Esophagus squamous epithelium (tissue), 5 donors: ENCODE data around the gene GPC4. TPM values are rescaled to one million over a fixed set of nuclear protein-coding genes. Genes with fewer than 3 reads are reported as not detected.
A peak's percentile ranks its signal among the peaks of the same experiment; 100 is the strongest.

ENCODE experiments used
- DNase-seq: peaks from one replicate; lab custom pipeline; 2025; lab: John Stamatoyannopoulos, UW
- H3K27ac ChIP-seq, 4 donors: fragments of 200-600 bp; sonication (generic); one replicate each; pipeline ENCODE4 v1.5.1; 2016 to 2019; ENCODE audit warnings: mild to moderate bottlenecking in 1 of 4
- H3K27me3 ChIP-seq, 4 donors: fragments of 200-600 bp; sonication (generic); 1 replicate in 3 of 4; 2 replicates in 1 of 4; pipeline versions ENCODE4 v1.5.1 to v1.6.0; 2017 to 2021; ENCODE audit warnings: antibody characterized with exemption in 1 of 4
- H3K36me3 ChIP-seq, 3 donors: fragments of 200-600 bp; sonication (generic); one replicate each; pipeline ENCODE4 v1.5.1; 2016 to 2019
- H3K4me1 ChIP-seq, 3 donors: fragments of 200-600 bp; sonication (generic); one replicate each; pipeline ENCODE4 v1.5.1; 2017 to 2019
- H3K4me3 ChIP-seq, 4 donors: fragments of 200-600 bp; sonication (generic); 1 replicate in 3 of 4; 2 replicates in 1 of 4; pipeline ENCODE4 v1.5.1; 2016 to 2019; ENCODE audit warnings: mild to moderate bottlenecking in 2 of 4, moderate library complexity in 1 of 4
- H3K9me3 ChIP-seq, 3 donors: fragments of 200-600 bp; sonication (generic); one replicate each; pipeline ENCODE4 v1.5.1; 2016 to 2019
- POLR2A ChIP-seq, 4 donors: fragments of 450-650 bp; IDR thresholded peaks; one replicate each; pipeline ENCODE4 v1.6.1; 2017; ENCODE audit warnings: antibody characterized with exemption in 4 of 4, mild to moderate bottlenecking in 4 of 4, moderate library complexity in 3 of 4
- WGBS, 2 donors: methylation state at CpG; one replicate each; pipeline ENCODE4 v1.1.5; 2018; 5-methylcytosine and 5-hydroxymethylcytosine counted together
- intact Hi-C: fragments of 100-400 bp; cut with DNase I; formaldehyde crosslinking; loops from one replicate; pipeline ENCODE4 v1.15.0; 2022
- total RNA-seq, 4 donors: library from RNA; depleted of rRNA; stranded (reverse); fragments of >200 nt; gene quantifications; one replicate each; pipeline ENCODE4 v1.1.0, GENCODE V29; 2016
- TF ChIP-seq, protein P1 (sequence below), 6 experiments: fragments of 450-650 bp in 4 of 6; fragments of 200-600 bp in 2 of 6; sonication (generic) in 2 of 6; IDR thresholded peaks; one replicate each; pipeline ENCODE4 v1.5.1; 2016 to 2019; ENCODE audit warnings: antibody characterized with exemption in 6 of 6, mild to moderate bottlenecking in 4 of 6, moderate library complexity in 4 of 6
- donor health status: DM: yes; HTN: yes; CAD: no.

GPC4 gene
- total RNA-seq, 4 donors from 2014 or later: 1.3 to 8.2 (median 3.1) TPM

DNA sequence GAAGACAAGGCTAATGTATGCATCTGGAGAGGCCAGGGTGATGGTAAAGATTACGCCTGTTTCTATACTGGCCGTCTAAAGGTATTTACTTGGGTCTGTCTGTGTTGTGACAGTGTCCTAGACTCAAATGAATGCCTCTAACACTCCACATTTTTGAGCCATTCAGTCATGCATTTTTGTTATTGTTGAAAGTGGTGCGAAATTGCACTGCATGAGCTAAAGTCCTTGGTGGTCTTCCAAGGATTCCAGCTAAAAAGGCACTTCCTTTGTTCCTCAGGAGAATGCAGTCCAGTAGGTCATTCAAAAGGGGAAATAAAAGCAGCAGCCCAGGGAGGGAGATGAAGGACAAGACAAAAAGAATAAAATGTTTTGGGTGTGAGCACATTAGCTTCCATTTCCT is 3.0 kb downstream of the GPC4 start:
- Histone ChIP-seq H3K9me3 (no peaks in the 10 kb centered on the region), H3K36me3 (no peaks in the 10 kb centered on the region), H3K27me3 (peaks cover 0 to 36% (median 0%) of the 10 kb centered on the region in 4 donors), H3K27ac (peak overlapping the region in 1 of 4 donors; percentile 83), H3K4me1 (peaks cover 0 to 23% (median 0%) of the 10 kb centered on the region in 3 donors), H3K4me3 (peak overlapping the region in 2 of 4 donors; percentile 59 to 75)
- intact Hi-C loops: no loop called here
- TF ChIP-seq, protein P1, sequence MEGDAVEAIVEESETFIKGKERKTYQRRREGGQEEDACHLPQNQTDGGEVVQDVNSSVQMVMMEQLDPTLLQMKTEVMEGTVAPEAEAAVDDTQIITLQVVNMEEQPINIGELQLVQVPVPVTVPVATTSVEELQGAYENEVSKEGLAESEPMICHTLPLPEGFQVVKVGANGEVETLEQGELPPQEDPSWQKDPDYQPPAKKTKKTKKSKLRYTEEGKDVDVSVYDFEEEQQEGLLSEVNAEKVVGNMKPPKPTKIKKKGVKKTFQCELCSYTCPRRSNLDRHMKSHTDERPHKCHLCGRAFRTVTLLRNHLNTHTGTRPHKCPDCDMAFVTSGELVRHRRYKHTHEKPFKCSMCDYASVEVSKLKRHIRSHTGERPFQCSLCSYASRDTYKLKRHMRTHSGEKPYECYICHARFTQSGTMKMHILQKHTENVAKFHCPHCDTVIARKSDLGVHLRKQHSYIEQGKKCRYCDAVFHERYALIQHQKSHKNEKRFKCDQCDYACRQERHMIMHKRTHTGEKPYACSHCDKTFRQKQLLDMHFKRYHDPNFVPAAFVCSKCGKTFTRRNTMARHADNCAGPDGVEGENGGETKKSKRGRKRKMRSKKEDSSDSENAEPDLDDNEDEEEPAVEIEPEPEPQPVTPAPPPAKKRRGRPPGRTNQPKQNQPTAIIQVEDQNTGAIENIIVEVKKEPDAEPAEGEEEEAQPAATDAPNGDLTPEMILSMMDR (IDR thresholded peaks at IDR 0.05): no peak
- TF ChIP-seq POLR2A (IDR thresholded peaks at IDR 0.05): no peak
- no peak for DNase-seq
- WGBS, 2 donors: 27 to 45% methylated on average over 2 of the region's 3 CpGs

DNA sequence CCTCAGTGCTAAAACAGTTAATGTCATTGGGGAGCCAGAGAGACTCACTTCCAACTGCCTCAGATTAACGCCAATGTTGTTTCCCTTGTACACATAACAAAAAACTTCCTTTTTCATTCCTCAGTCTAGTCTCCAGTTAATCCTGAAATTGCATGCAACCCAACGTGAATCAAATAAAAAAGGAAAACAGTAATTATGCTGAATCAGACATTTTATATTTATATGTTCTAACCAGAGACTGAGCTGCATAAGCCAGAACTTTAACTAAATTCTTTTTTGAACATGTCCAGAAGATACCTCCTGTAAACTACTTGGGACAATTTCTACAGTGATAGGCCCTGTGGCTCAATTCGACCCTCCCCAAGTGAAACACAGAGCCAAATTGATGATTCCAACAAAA is 4.7 kb downstream of the GPC4 start:
- 41 to 74% methylated on average over 3 of the region's 3 CpGs for WGBS, 2 donors
- Histone ChIP-seq H3K27ac (peak overlapping the region in 1 of 4 donors; percentile 25), H3K4me3 (no peak overlapping the region), H3K36me3 (no peaks in the 10 kb centered on the region), H3K27me3 (peaks cover 0 to 27% (median 0%) of the 10 kb centered on the region in 4 donors), H3K4me1 (peaks cover 0 to 8% (median 0%) of the 10 kb centered on the region in 3 donors), H3K9me3 (no peaks in the 10 kb centered on the region)
- intact Hi-C loops: no loop called here
- DNase-seq: no peak
- no peak for TF ChIP-seq POLR2A (IDR thresholded peaks at IDR 0.05)
- TF ChIP-seq, protein P1 (IDR thresholded peaks at IDR 0.05): no peak

DNA sequence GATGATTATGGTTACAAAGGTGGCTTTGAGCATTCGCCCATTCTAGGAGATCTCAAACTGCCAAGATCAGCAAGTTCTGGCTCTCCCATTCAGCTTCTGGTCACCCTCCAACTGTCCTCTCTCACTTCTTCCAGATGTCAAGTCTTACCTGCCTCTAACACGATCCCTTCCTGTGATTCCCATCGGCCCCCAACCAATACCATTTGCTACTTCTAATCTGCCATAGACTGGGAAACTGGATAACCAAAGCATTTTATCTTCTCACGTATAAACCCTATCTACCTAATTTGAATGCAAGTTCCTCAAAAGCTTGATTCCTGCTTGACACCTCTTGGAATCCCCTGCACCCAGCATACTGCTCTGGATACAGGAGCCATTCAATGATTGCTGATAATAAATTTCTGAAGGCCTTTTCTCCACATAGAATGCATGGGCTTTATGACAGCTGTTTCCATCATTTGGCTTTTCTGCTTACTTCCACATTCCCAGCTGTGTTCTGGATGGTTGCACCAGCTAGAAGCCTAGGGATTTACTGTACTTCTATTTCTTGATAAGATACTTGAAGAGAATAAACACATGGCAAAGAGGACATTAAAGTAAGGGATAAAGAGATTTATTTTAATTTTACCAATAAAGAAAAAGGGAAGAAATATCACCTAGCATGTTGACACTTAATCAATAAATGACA is 9.6 kb downstream of the GPC4 start:
- DNase-seq: no peak
- TF ChIP-seq POLR2A (IDR thresholded peaks at IDR 0.05): no peak
- TF ChIP-seq, protein P1 (IDR thresholded peaks at IDR 0.05): no peak
- Histone ChIP-seq H3K9me3 (no peaks in the 10 kb centered on the region), H3K4me3 (no peak overlapping the region), H3K4me1 (peaks cover 0 to 10% (median 0%) of the 10 kb centered on the region in 3 donors), H3K36me3 (no peaks in the 10 kb centered on the region), H3K27ac (no peak overlapping the region), H3K27me3 (no peaks in the 10 kb centered on the region)
- WGBS, 2 donors: 88 to 92% methylated on average over 4 of the region's 4 CpGs
- intact Hi-C loops: no loop called here

DNA sequence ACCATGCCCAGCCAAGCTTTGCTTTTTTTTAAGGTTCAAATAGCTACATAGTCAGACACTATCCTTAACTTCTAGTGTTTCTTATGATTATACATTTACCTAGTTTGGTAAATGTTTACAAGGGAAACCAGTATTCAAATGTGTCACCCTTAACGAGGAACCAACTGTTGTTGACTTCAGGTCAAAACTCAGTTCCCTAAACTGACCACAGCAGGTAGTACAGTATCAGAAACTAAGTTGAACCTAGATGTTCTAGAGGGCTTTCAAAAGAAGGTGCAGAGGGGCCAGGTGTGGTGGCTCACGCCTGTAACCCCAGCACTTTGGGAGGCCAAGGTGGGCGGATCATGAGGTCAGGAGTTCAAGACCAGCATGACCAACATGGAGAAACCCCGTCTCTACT is 11.3 kb downstream of the GPC4 start:
- H3K4me3 ChIP-seq: no peak overlapping the region
- no peaks in the 10 kb centered on the region for H3K36me3 ChIP-seq
- H3K9me3 ChIP-seq: no peaks in the 10 kb centered on the region
- no peak for DNase-seq
- TF ChIP-seq, protein P1 (IDR thresholded peaks at IDR 0.05): no peak
- TF ChIP-seq POLR2A (IDR thresholded peaks at IDR 0.05): no peak
- WGBS, 2 donors: 83 to 96% methylated on average over 4 of the region's 4 CpGs
- H3K4me1 ChIP-seq: peaks cover 0 to 10% (median 0%) of the 10 kb centered on the region in 3 donors
- peaks cover 0 to 3% (median 0%) of the 10 kb centered on the region in 4 donors for H3K27me3 ChIP-seq
- no peak overlapping the region for H3K27ac ChIP-seq
- intact Hi-C loops: no loop called here

GRCh38 chrX:133402830-133403625 is 12.3 kb downstream of the GPC4 start:
- peaks cover 0 to 10% (median 0%) of the 10 kb centered on the region in 3 donors for H3K4me1 ChIP-seq
- WGBS, 2 donors: 59 to 70% methylated on average over 6 to 9 of the region's 10 CpGs
- no peak for DNase-seq
- H3K27me3 ChIP-seq: peaks cover 0 to 3% (median 0%) of the 10 kb centered on the region in 4 donors
- peak overlapping the region in 1 of 4 donors; percentile 55 for H3K27ac ChIP-seq
- no peaks in the 10 kb centered on the region for H3K36me3 ChIP-seq
- H3K4me3 ChIP-seq: no peak overlapping the region
- no peaks in the 10 kb centered on the region for H3K9me3 ChIP-seq
- intact Hi-C loops: no loop called here
- TF ChIP-seq, protein P1 (IDR thresholded peaks at IDR 0.05): no peak
- no peak for TF ChIP-seq POLR2A (IDR thresholded peaks at IDR 0.05)
